ENCODE data around the gene RPL3. TPM values are rescaled to one million over a fixed set of nuclear protein-coding genes. Genes with fewer than 3 reads are reported as not detected.
A peak's percentile ranks its signal among the peaks of the same experiment; 100 is the strongest.

RPL3 gene
- total RNA-seq, 1 experiment from 2014 or later = 1,117 TPM

- intact Hi-C loops (cut with micrococcal nuclease; ENCODE audit: unreplicated experiment) = no loop called here
- CTCF ChIA-PET = no interaction called here
- POLR2A ChIA-PET (ENCODE audit: low non-redundant PET) = no interaction called here
Observed at GRCh38 chr22:39355080-39355479, 35.7 kb upstream of the RPL3 start.

DNA sequence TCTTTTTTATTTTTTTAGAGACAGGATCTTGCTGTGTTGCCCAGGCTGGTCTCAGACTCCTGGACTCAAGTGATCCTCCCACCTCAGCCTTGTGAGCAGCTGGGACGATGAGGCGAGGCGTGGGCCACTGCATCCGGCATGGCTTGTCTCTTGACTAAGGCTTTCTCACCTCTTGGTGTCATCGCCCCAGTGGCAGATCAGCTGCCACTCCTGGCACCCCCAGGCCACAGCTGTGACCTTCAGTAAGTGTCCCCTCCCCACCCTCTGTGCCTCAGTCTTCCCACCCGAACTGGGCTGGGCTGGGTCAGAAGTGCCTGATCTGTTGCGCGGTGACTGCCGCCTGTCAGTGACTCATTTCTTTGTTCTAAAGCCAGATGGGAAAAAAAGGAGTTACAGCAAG, 33.9 kb upstream of the RPL3 start:
- Histone ChIP-seq H3K27ac (ENCODE audit: low read depth, low read length, poor library complexity, severe bottlenecking) (peak overlapping the region; percentile 30), H3K36me3 (ENCODE audit: insufficient read depth, low read length, poor library complexity, severe bottlenecking) (no peaks in the 10 kb centered on the region), H3K9me3 (ENCODE audit: low read depth, low read length, poor library complexity, severe bottlenecking) (no peaks in the 10 kb centered on the region), H3K4me3 (ENCODE audit: low read depth, low read length, poor library complexity, severe bottlenecking) (no peak overlapping the region), H3K4me1 (ENCODE audit: insufficient read depth, low read length, poor library complexity, severe bottlenecking) (peaks cover 21% of the 10 kb centered on the region), H3K27me3 (replicated peaks; ENCODE audit: insufficient read depth, low read depth, low read length, poor library complexity) (no peaks in the 10 kb centered on the region)
- no peak for DNase-seq (ENCODE audit: low spot score)
- TF ChIP-seq CTCF (conservative IDR thresholded peaks at IDR 0.05; ENCODE audit: low read depth, low read length) (no peak), EZH2 (IDR thresholded peaks at IDR 0.05; ENCODE audit: borderline replicate concordance, low read depth, low read length, poor library complexity, severe bottlenecking) (no peak)
- BruUV-seq (replicated peaks) = no TSS peak
- intact Hi-C loops (cut with micrococcal nuclease; ENCODE audit: unreplicated experiment) = no loop called here
- ChIA-PET CTCF (no interaction called here), POLR2A (ENCODE audit: low non-redundant PET) (no interaction called here)

More at GRCh38 chr22:39355080-39355479, 35.7 kb upstream of the RPL3 start:
- DNase-seq (ENCODE audit: low spot score) = no peak
- BruUV-seq (replicated peaks) = no TSS peak
- Histone ChIP-seq H3K4me3 (ENCODE audit: low read depth, low read length, poor library complexity, severe bottlenecking) (no peak overlapping the region), H3K27me3 (replicated peaks; ENCODE audit: insufficient read depth, low read depth, low read length, poor library complexity) (no peaks in the 10 kb centered on the region), H3K4me1 (ENCODE audit: insufficient read depth, low read length, poor library complexity, severe bottlenecking) (peaks cover 15% of the 10 kb centered on the region), H3K9me3 (ENCODE audit: low read depth, low read length, poor library complexity, severe bottlenecking) (no peaks in the 10 kb centered on the region), H3K27ac (ENCODE audit: low read depth, low read length, poor library complexity, severe bottlenecking) (no peak overlapping the region), H3K36me3 (ENCODE audit: insufficient read depth, low read length, poor library complexity, severe bottlenecking) (no peaks in the 10 kb centered on the region)
- TF ChIP-seq CTCF (conservative IDR thresholded peaks at IDR 0.05; ENCODE audit: low read depth, low read length) = no peak
- TF ChIP-seq EZH2 (IDR thresholded peaks at IDR 0.05; ENCODE audit: borderline replicate concordance, low read depth, low read length, poor library complexity, severe bottlenecking) = no peak

DNA sequence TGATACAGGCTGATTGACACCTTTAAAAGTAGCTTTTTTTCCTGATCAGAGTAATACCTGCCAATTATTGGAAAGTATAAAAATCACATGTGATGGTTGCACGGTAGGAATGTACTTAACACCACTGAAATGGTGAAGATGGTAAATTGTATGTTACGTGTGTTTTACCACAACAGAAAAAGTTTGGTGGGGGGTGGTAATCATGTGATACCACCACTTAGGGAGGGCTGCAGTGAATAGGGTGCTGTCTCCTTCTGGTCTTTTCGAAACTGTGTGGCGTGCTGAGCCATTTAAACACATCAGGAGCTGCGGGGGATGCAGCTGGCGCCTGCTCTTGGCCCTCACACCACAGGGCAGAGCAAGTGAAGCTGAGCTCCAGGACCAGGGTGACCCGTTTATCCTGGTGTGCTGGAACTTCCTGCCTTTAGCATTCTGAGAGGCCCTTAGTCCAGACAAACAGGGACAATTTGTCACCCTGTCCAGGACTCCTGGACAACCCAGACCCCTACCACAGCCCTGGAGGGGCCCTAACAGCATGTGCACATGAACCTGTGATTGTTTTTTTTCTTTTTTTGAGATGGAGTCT, 33.0 kb upstream of the RPL3 start:
- CTCF ChIA-PET = no interaction called here
- POLR2A ChIA-PET (ENCODE audit: low non-redundant PET) = no interaction called here
- H3K9me3 ChIP-seq (ENCODE audit: low read depth, low read length, poor library complexity, severe bottlenecking) = no peaks in the 10 kb centered on the region
- TF ChIP-seq EZH2 (IDR thresholded peaks at IDR 0.05; ENCODE audit: borderline replicate concordance, low read depth, low read length, poor library complexity, severe bottlenecking) = no peak
- TF ChIP-seq CTCF (conservative IDR thresholded peaks at IDR 0.05; ENCODE audit: low read depth, low read length) = no peak
- DNase-seq (ENCODE audit: low spot score) = no peak
- H3K4me1 ChIP-seq (ENCODE audit: insufficient read depth, low read length, poor library complexity, severe bottlenecking) = peaks cover 21% of the 10 kb centered on the region
- H3K4me3 ChIP-seq (ENCODE audit: low read depth, low read length, poor library complexity, severe bottlenecking) = no peak overlapping the region
- no TSS peak for BruUV-seq (replicated peaks)
- H3K27me3 ChIP-seq (replicated peaks; ENCODE audit: insufficient read depth, low read depth, low read length, poor library complexity) = no peaks in the 10 kb centered on the region
- H3K27ac ChIP-seq (ENCODE audit: low read depth, low read length, poor library complexity, severe bottlenecking) = peak overlapping the region; percentile 32
- H3K36me3 ChIP-seq (ENCODE audit: insufficient read depth, low read length, poor library complexity, severe bottlenecking) = no peaks in the 10 kb centered on the region
- intact Hi-C loops (cut with micrococcal nuclease; ENCODE audit: unreplicated experiment) = no loop called here

Data from A673 (cell line).